ENCODE measurements around the gene OR56B1.
"Not testable (repeated sequence)": the region's sequence is repeated elsewhere in the genome, so short reads cannot be mapped to it uniquely, and the experiment has no call there.

The OR56B1 gene

GRCh38 chr11:5736396-5736795 lies at the start of gene OR56B1:
Gene OR56B1, plus strand, starts transcription at chr11:5736448. Its CDS starts 69 bp downstream, at chr11:5736517.
- H3K9me3 Mint-ChIP-seq, result peaks cover 15% of the 10 kb centered on the region
- peaks cover 5% of the 10 kb centered on the region for H3K27me3 Mint-ChIP-seq (ENCODE audit: low read depth)
- peaks cover 1% of the 10 kb centered on the region for H3K36me3 Mint-ChIP-seq (ENCODE audit: low read depth)
- H3K4me1 Mint-ChIP-seq (ENCODE audit: low read depth), result no peaks in the 10 kb centered on the region
- no peak within 1 kb of the TSS for H3K27ac Mint-ChIP-seq
- H3K4me3 Mint-ChIP-seq, result no peak within 1 kb of the TSS

- Mint-ChIP-seq H3K27me3 (ENCODE audit: low read depth) (no peaks in the 10 kb centered on the region), H3K36me3 (ENCODE audit: low read depth) (peaks cover 29% of the 10 kb centered on the region), H3K9me3 (no peaks in the 10 kb centered on the region), H3K4me1 (ENCODE audit: low read depth) (peaks cover 43% of the 10 kb centered on the region), H3K27ac (peak overlapping the region; percentile 46), H3K4me3 (no peak overlapping the region)
Measured at GRCh38 chr11:5688482-5688881, 47.8 kb upstream of the OR56B1 start.

GRCh38 chr11:5689551-5689983 lies 46.7 kb upstream of the OR56B1 start, which contains the start of gene TRIM22:
Gene TRIM22, plus strand, starts transcription at chr11:5689790. Its CDS starts 6,443 bp downstream, at chr11:5696233.
- Mint-ChIP-seq H3K27ac (peak within 1 kb of the TSS; percentile 88), H3K27me3 (ENCODE audit: low read depth) (no peaks in the 10 kb centered on the region), H3K4me1 (ENCODE audit: low read depth) (peaks cover 41% of the 10 kb centered on the region), H3K9me3 (no peaks in the 10 kb centered on the region), H3K36me3 (ENCODE audit: low read depth) (peaks cover 36% of the 10 kb centered on the region), H3K4me3 (peak within 1 kb of the TSS; percentile 92)

- Mint-ChIP-seq H3K36me3 (ENCODE audit: low read depth) (peaks cover 38% of the 10 kb centered on the region), H3K27me3 (ENCODE audit: low read depth) (no peaks in the 10 kb centered on the region), H3K4me1 (ENCODE audit: low read depth) (peaks cover 39% of the 10 kb centered on the region), H3K4me3 (peak overlapping the region; percentile 92), H3K9me3 (no peaks in the 10 kb centered on the region), H3K27ac (peak overlapping the region; percentile 88)
Measured at GRCh38 chr11:5690216-5690615, 46.0 kb upstream of the OR56B1 start.

GRCh38 chr11:5690736-5691135 lies 45.5 kb upstream of the OR56B1 start:
- Mint-ChIP-seq H3K27ac (peak overlapping the region; percentile 88), H3K36me3 (ENCODE audit: low read depth) (peaks cover 38% of the 10 kb centered on the region), H3K27me3 (ENCODE audit: low read depth) (no peaks in the 10 kb centered on the region), H3K4me3 (peak overlapping the region; percentile 92), H3K9me3 (no peaks in the 10 kb centered on the region), H3K4me1 (ENCODE audit: low read depth) (peaks cover 38% of the 10 kb centered on the region)

GRCh38 chr11:5691238-5691963 lies 44.8 kb upstream of the OR56B1 start:
- H3K27me3 Mint-ChIP-seq (ENCODE audit: low read depth); H3K9me3 Mint-ChIP-seq: not testable (repeated sequence)
- peak overlapping the region; percentile 88 for H3K27ac Mint-ChIP-seq
- H3K36me3 Mint-ChIP-seq (ENCODE audit: low read depth), result peaks cover 43% of the 10 kb centered on the region
- H3K4me3 Mint-ChIP-seq, result peak overlapping the region; percentile 92
- peaks cover 42% of the 10 kb centered on the region for H3K4me1 Mint-ChIP-seq (ENCODE audit: low read depth)

GRCh38 chr11:5691964-5692361 lies 44.3 kb upstream of the OR56B1 start:
- no peaks in the 10 kb centered on the region for H3K9me3 Mint-ChIP-seq
- H3K36me3 Mint-ChIP-seq (ENCODE audit: low read depth), result peaks cover 47% of the 10 kb centered on the region

GRCh38 chr11:5694642-5695041 lies 41.6 kb upstream of the OR56B1 start:
- Mint-ChIP-seq H3K4me3 (peak overlapping the region; percentile 39), H3K9me3 (no peaks in the 10 kb centered on the region), H3K27ac (no peak overlapping the region), H3K27me3 (ENCODE audit: low read depth) (no peaks in the 10 kb centered on the region), H3K36me3 (ENCODE audit: low read depth) (peaks cover 63% of the 10 kb centered on the region), H3K4me1 (ENCODE audit: low read depth) (peaks cover 44% of the 10 kb centered on the region)

More at GRCh38 chr11:5691964-5692361, 44.3 kb upstream of the OR56B1 start:
- Mint-ChIP-seq H3K4me3 (peak overlapping the region; percentile 92), H3K4me1 (ENCODE audit: low read depth) (peaks cover 44% of the 10 kb centered on the region), H3K27ac (peak overlapping the region; percentile 67), H3K27me3 (ENCODE audit: low read depth) (no peaks in the 10 kb centered on the region)

GRCh38 chr11:5695580-5695979 lies 40.7 kb upstream of the OR56B1 start:
- peaks cover 64% of the 10 kb centered on the region for H3K36me3 Mint-ChIP-seq (ENCODE audit: low read depth)
- no peak overlapping the region for H3K27ac Mint-ChIP-seq
- peaks cover 42% of the 10 kb centered on the region for H3K4me1 Mint-ChIP-seq (ENCODE audit: low read depth)
- H3K9me3 Mint-ChIP-seq, result no peaks in the 10 kb centered on the region
- no peak overlapping the region for H3K4me3 Mint-ChIP-seq
- H3K27me3 Mint-ChIP-seq (ENCODE audit: low read depth), result no peaks in the 10 kb centered on the region

- Mint-ChIP-seq H3K27me3 (ENCODE audit: low read depth) (no peaks in the 10 kb centered on the region), H3K27ac (no peak overlapping the region), H3K36me3 (ENCODE audit: low read depth) (peaks cover 62% of the 10 kb centered on the region), H3K9me3 (no peaks in the 10 kb centered on the region), H3K4me3 (no peak overlapping the region), H3K4me1 (ENCODE audit: low read depth) (peaks cover 47% of the 10 kb centered on the region)
Measured at GRCh38 chr11:5696210-5696609, 40.0 kb upstream of the OR56B1 start.

GRCh38 chr11:5698281-5698680 lies 38.0 kb upstream of the OR56B1 start:
- Mint-ChIP-seq H3K4me3 (no peak overlapping the region), H3K9me3 (no peaks in the 10 kb centered on the region), H3K36me3 (ENCODE audit: low read depth) (peaks cover 62% of the 10 kb centered on the region), H3K27me3 (ENCODE audit: low read depth) (no peaks in the 10 kb centered on the region), H3K4me1 (ENCODE audit: low read depth) (peaks cover 49% of the 10 kb centered on the region), H3K27ac (no peak overlapping the region)

- peak overlapping the region; percentile 28 for H3K4me3 Mint-ChIP-seq
- no peaks in the 10 kb centered on the region for H3K9me3 Mint-ChIP-seq
- H3K4me1 Mint-ChIP-seq (ENCODE audit: low read depth), result peaks cover 45% of the 10 kb centered on the region
- peaks cover 65% of the 10 kb centered on the region for H3K36me3 Mint-ChIP-seq (ENCODE audit: low read depth)
- H3K27me3 Mint-ChIP-seq (ENCODE audit: low read depth), result no peaks in the 10 kb centered on the region
- no peak overlapping the region for H3K27ac Mint-ChIP-seq
Measured at GRCh38 chr11:5700421-5701054, 35.7 kb upstream of the OR56B1 start.

GRCh38 chr11:5701055-5701577 lies 35.1 kb upstream of the OR56B1 start:
- peak overlapping the region; percentile 28 for H3K4me3 Mint-ChIP-seq
- no peak overlapping the region for H3K27ac Mint-ChIP-seq
- peaks cover 66% of the 10 kb centered on the region for H3K36me3 Mint-ChIP-seq (ENCODE audit: low read depth)
- peaks cover 40% of the 10 kb centered on the region for H3K4me1 Mint-ChIP-seq (ENCODE audit: low read depth)
- no peaks in the 10 kb centered on the region for H3K27me3 Mint-ChIP-seq (ENCODE audit: low read depth)
- H3K9me3 Mint-ChIP-seq, result no peaks in the 10 kb centered on the region

- H3K36me3 Mint-ChIP-seq (ENCODE audit: low read depth), result peaks cover 63% of the 10 kb centered on the region
- no peak overlapping the region for H3K4me3 Mint-ChIP-seq
- H3K27me3 Mint-ChIP-seq (ENCODE audit: low read depth), result no peaks in the 10 kb centered on the region
- H3K4me1 Mint-ChIP-seq (ENCODE audit: low read depth), result peaks cover 26% of the 10 kb centered on the region
- H3K27ac Mint-ChIP-seq, result no peak overlapping the region
- no peaks in the 10 kb centered on the region for H3K9me3 Mint-ChIP-seq
Measured at GRCh38 chr11:5703741-5704536, 32.3 kb upstream of the OR56B1 start.

Data from T-helper 1 cell treated with Interleukin-12 subunit alpha and Interleukin-12 subunit beta and Interleukin-4 antibody, amounts not matched to agents 30 μg/mL and 1 μg/mL, for 36 hours (primary cell).